ENCODE results near the gene ARL14EPL.
"Not testable (repeated sequence)": the region's sequence is repeated elsewhere in the genome, so short reads cannot be mapped to it uniquely, and the experiment has no call there.

ARL14EPL gene

GRCh38 chr5:116088062-116088461, 55.8 kb downstream of the ARL14EPL start:
- TF ChIP-seq, protein P1, sequence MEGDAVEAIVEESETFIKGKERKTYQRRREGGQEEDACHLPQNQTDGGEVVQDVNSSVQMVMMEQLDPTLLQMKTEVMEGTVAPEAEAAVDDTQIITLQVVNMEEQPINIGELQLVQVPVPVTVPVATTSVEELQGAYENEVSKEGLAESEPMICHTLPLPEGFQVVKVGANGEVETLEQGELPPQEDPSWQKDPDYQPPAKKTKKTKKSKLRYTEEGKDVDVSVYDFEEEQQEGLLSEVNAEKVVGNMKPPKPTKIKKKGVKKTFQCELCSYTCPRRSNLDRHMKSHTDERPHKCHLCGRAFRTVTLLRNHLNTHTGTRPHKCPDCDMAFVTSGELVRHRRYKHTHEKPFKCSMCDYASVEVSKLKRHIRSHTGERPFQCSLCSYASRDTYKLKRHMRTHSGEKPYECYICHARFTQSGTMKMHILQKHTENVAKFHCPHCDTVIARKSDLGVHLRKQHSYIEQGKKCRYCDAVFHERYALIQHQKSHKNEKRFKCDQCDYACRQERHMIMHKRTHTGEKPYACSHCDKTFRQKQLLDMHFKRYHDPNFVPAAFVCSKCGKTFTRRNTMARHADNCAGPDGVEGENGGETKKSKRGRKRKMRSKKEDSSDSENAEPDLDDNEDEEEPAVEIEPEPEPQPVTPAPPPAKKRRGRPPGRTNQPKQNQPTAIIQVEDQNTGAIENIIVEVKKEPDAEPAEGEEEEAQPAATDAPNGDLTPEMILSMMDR (IDR thresholded peaks at IDR 0.05; ENCODE audit: low read depth, low read length) = no peak
- no peak overlapping the region for H3K4me3 ChIP-seq (ENCODE audit: low read depth, low read length)

- TF ChIP-seq, protein P1 (IDR thresholded peaks at IDR 0.05; ENCODE audit: low read depth, low read length) = no peak
Measured at GRCh38 chr5:116090302-116090701, 58.0 kb downstream of the ARL14EPL start.

DNA sequence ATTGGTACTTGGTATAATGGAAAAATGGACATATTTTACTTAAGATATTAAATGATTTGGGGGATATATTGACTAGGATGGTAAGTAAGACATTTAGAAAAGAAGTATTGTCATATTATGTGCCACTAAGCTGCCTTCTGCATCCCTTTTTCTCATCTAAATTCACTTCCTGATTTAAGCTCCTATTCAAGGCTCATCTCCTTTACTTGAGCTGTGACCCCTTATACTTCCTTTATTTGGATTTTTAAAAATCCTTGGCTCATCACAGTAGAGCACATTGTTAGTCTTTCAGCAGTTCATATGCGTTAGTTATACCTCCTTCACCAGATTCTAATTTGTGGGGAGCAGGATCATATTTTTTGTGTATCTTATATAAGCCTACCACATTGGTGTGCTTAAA, 59.1 kb downstream of the ARL14EPL start:
- TF ChIP-seq, protein P1 (IDR thresholded peaks at IDR 0.05; ENCODE audit: low read depth, low read length) = no peak
- no peak overlapping the region for H3K4me3 ChIP-seq (ENCODE audit: low read depth, low read length)

More at GRCh38 chr5:116090302-116090701, 58.0 kb downstream of the ARL14EPL start:
- no peak overlapping the region for H3K4me3 ChIP-seq (ENCODE audit: low read depth, low read length)

GRCh38 chr5:116097301-116097700, 65.0 kb downstream of the ARL14EPL start:
- H3K4me3 ChIP-seq (ENCODE audit: low read depth, low read length) = no peak overlapping the region
- TF ChIP-seq, protein P1 (IDR thresholded peaks at IDR 0.05; ENCODE audit: low read depth, low read length) = no peak

GRCh38 chr5:116098998-116099397, 66.7 kb downstream of the ARL14EPL start:
- no peak overlapping the region for H3K4me3 ChIP-seq (ENCODE audit: low read depth, low read length)
- TF ChIP-seq, protein P1 (IDR thresholded peaks at IDR 0.05; ENCODE audit: low read depth, low read length) = no peak

DNA sequence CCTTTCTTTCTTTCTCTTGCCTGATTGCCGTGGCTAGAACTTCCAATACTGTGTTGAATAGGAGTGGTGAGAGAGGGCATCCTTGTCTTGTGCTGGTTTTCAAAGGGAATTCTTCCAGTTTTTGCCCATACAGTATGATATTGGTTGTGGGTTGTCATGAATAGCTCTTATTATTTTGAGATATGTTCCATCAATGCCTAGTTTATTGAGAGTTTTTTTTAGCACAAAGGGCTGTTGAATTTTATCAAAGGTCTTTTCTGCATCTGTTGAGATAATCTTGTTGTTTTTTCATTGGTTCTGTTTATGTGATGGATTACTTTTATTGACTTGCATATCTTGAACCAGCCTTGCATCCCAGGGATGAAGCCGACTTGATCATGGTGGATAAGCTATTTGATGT, 72.7 kb downstream of the ARL14EPL start:
- not testable (repeated sequence) for H3K4me3 ChIP-seq (ENCODE audit: low read depth, low read length)

Data from WI38 (cell line).